HepG2 (cell line): Measurements from ENCODE around the gene TMEM120A. TPM values are rescaled to one million over a fixed set of nuclear protein-coding genes. Genes with fewer than 3 reads are reported as not detected.

ENCODE experiments used
- ATAC-seq: fragments of 200-7000 bp; cut with Tn5 transposase; 3 replicates; pipeline ENCODE4 v1.9.1; 2020; ENCODE audit warnings: mild to moderate bottlenecking, moderate library complexity
- BruUV-seq: library from RNA; stranded (reverse); fragments of 400-500 nt; replicated peaks from 2 replicates; lab custom pipeline; 2021; lab: Mats Ljungman, UMichigan
- CTCF ChIA-PET: fragments of 300-600 bp; formaldehyde crosslinking; extraction: SDS; loops from one replicate; lab custom pipeline; 2021; ENCODE audit warnings: low total read pairs, inconsistent platforms, low intra/inter-chr PET ratio; lab: Yijun Ruan, JAX
- POLR2A ChIA-PET: fragments of 350-600 bp; sonication (Branson Sonifier 250); formaldehyde crosslinking; loops from one replicate; lab custom pipeline; 2020; ENCODE audit warnings: antibody characterized with exemption, inconsistent platforms; lab: Yijun Ruan, JAX
- DNase-seq: peaks from one replicate; pipeline ENCODE4 v3.0.0-alpha.2; 2015; ENCODE audit warnings: low spot score
- FAIRE-seq: peaks from 3 replicates; lab custom pipeline; 2011; peaks lifted over from hg19 to GRCh38; lab: Jason Lieb, UNC
- H2AFZ ChIP-seq: one replicate; pipeline ENCODE4 v1.6.1; 2011; ENCODE audit warnings: low read length, inconsistent platforms
- H3K27ac ChIP-seq: fragments of 300-600 bp; 3 replicates; pipeline ENCODE4 v1.8.0; 2011; ENCODE audit warnings: mixed run types, mild to moderate bottlenecking, mixed read lengths, low read length, inconsistent platforms; ENCODE audit not compliant: insufficient read depth; ENCODE audit errors: extremely low read length
- H3K27me3 ChIP-seq, 2 experiments: fragments of 200-600 bp in 1 of 2; 2 replicates in 1 of 2; 3 replicates in 1 of 2; pipeline versions ENCODE4 v1.6.0 to v1.8.0; 2011; ENCODE audit warnings: low read length in 2 of 2, mild to moderate bottlenecking in 2 of 2, moderate library complexity in 2 of 2, inconsistent platforms in 1 of 2; ENCODE audit not compliant: insufficient read depth in 2 of 2, control insufficient read depth in 1 of 2
- H3K36me3 ChIP-seq, 2 experiments: fragments of 200-600 bp in 1 of 2; replicated peaks in 1 of 2; 2 replicates in 1 of 2; 3 replicates in 1 of 2; pipeline versions ENCODE4 v1.5.1 to v1.8.0; 2011; ENCODE audit warnings: low read length in 2 of 2, inconsistent platforms in 1 of 2; ENCODE audit not compliant: insufficient read depth in 2 of 2, control insufficient read depth in 1 of 2
- H3K4me1 ChIP-seq: 2 replicates; pipeline ENCODE4 v1.5.1; 2012; ENCODE audit warnings: low read length, inconsistent platforms; ENCODE audit not compliant: insufficient read depth
- H3K4me2 ChIP-seq: 2 replicates; pipeline ENCODE4 v1.6.0; 2011; ENCODE audit warnings: low read depth, low read length, inconsistent platforms
- H3K4me3 ChIP-seq, 3 experiments: fragments of 200-600 bp in 1 of 3; sonication (generic), shearing (Covaris generic) in 1 of 3; replicated peaks in 1 of 3; 2 replicates each; pipeline ENCODE4 v1.5.1; 2011 to 2016; ENCODE audit warnings: low read length in 3 of 3, inconsistent platforms in 2 of 3, low read depth in 2 of 3, mild to moderate bottlenecking in 2 of 3, control low read depth in 1 of 3, mixed read lengths in 1 of 3; ENCODE audit not compliant: insufficient read depth in 1 of 3
- H3K79me2 ChIP-seq: one replicate; pipeline ENCODE4 v1.6.1; 2011; ENCODE audit warnings: low read length, inconsistent platforms; ENCODE audit not compliant: insufficient read depth
- H3K9ac ChIP-seq: 2 replicates; pipeline ENCODE4 v1.6.0; 2011; ENCODE audit warnings: mild to moderate bottlenecking, low read depth, low read length, inconsistent platforms; ENCODE audit not compliant: insufficient read depth
- H3K9me3 ChIP-seq: 2 replicates; pipeline ENCODE4 v1.5.1; 2012; ENCODE audit warnings: mild to moderate bottlenecking, low read length
- H4K20me1 ChIP-seq: 2 replicates; pipeline ENCODE4 v1.6.0; 2011; ENCODE audit warnings: inconsistent platforms, mild to moderate bottlenecking, low read length, moderate library complexity; ENCODE audit not compliant: insufficient read depth
- ATRX ChIP-seq: sonication (generic); formaldehyde crosslinking; IDR thresholded peaks from 2 replicates; pipeline ENCODE4 v1.4.0; 2020; ENCODE audit warnings: missing genetic modification reagents, borderline replicate concordance
- DNMT1 ChIP-seq: sonication (generic); formaldehyde crosslinking; IDR thresholded peaks from 2 replicates; pipeline ENCODE4 v1.5.1; 2020; ENCODE audit warnings: mild to moderate bottlenecking, missing genetic modification reagents
- E2F5 ChIP-seq: sonication (generic); formaldehyde crosslinking; conservative IDR thresholded peaks from 2 replicates; pipeline ENCODE4 v1.4.0; 2020; ENCODE audit warnings: missing genetic modification reagents
- MLLT10 ChIP-seq: sonication (generic); formaldehyde crosslinking; IDR thresholded peaks from 2 replicates; pipeline ENCODE4 v1.4.0; 2020; ENCODE audit warnings: missing genetic modification reagents
- PCBP1 ChIP-seq: fragments of 200-400 bp; formaldehyde crosslinking; IDR thresholded peaks from 2 replicates; pipeline ENCODE4 v1.6.1; 2017; ENCODE audit warnings: mild to moderate bottlenecking, low read depth, low read length, borderline replicate concordance
- POLR2AphosphoS5 ChIP-seq: IDR thresholded peaks from 2 replicates; pipeline ENCODE4 v1.6.1; 2012; ENCODE audit warnings: low read depth, low read length
- THAP7 ChIP-seq: sonication (generic); formaldehyde crosslinking; IDR thresholded peaks from 2 replicates; pipeline ENCODE4 v1.8.1; 2023; ENCODE audit warnings: mild to moderate bottlenecking, missing genetic modification reagents
- ZFP37 ChIP-seq: sonication (generic); formaldehyde crosslinking; IDR thresholded peaks from 2 replicates; pipeline ENCODE4 v1.4.0; 2020; ENCODE audit warnings: missing genetic modification reagents, borderline replicate concordance
- ZIK1 ChIP-seq: sonication (generic); formaldehyde crosslinking; IDR thresholded peaks from 2 replicates; pipeline ENCODE4 v1.5.0; 2020; ENCODE audit warnings: mild to moderate bottlenecking, low read depth, missing genetic modification reagents, borderline replicate concordance
- ZNF235 ChIP-seq: sonication (generic); formaldehyde crosslinking; IDR thresholded peaks from 2 replicates; pipeline ENCODE4 v1.8.1; 2023; ENCODE audit warnings: mild to moderate bottlenecking, missing genetic modification reagents, borderline replicate concordance
- ZNF292 ChIP-seq: sonication (generic); formaldehyde crosslinking; IDR thresholded peaks from 2 replicates; pipeline ENCODE4 v1.8.1; 2022; ENCODE audit warnings: mild to moderate bottlenecking, low read depth, missing genetic modification reagents, borderline replicate concordance
- ZNF646 ChIP-seq: sonication (generic); formaldehyde crosslinking; IDR thresholded peaks from 2 replicates; pipeline ENCODE4 v1.9.0; 2021; ENCODE audit warnings: mild to moderate bottlenecking, missing genetic modification reagents
- ZNF678 ChIP-seq: sonication (generic); formaldehyde crosslinking; IDR thresholded peaks from 2 replicates; pipeline ENCODE4 v1.4.0; 2020; ENCODE audit warnings: mild to moderate bottlenecking, missing genetic modification reagents
- ZNF7 ChIP-seq: IDR thresholded peaks from 2 replicates; pipeline ENCODE4 v1.6.1; 2016; ENCODE audit warnings: missing biosample characterization, missing genetic modification reagents
- ZNF777 ChIP-seq: sonication (generic); formaldehyde crosslinking; IDR thresholded peaks from 2 replicates; pipeline ENCODE4 v1.4.0; 2020; ENCODE audit warnings: missing genetic modification reagents
- WGBS: methylation state at CpG from one replicate; pipeline ENCODE4 v1.1.6; 2017; ENCODE audit warnings: low lambda C conversion rate; 5-methylcytosine and 5-hydroxymethylcytosine counted together
- in situ Hi-C: cut with HindIII; loops from 2 replicates; pipeline ENCODE4 v1.10.0; 2017; ENCODE audit warnings: low pct_unique_long_range_greater_than_20kb; ENCODE audit not compliant: extremely low pct_ligation_motif_present
- intact Hi-C: fragments of 100-400 bp; cut with micrococcal nuclease; formaldehyde crosslinking; loops from one replicate; pipeline ENCODE4 v1.10.0; 2022; ENCODE audit not compliant: unreplicated experiment
- polyA plus RNA-seq, 8 experiments: library from polyadenylated mRNA; depleted of rRNA in 3 of 8; stranded (reverse) in 7 of 8; unstranded in 1 of 8; fragments of >200 nt; fragmentation: Illumina TruSeq in 4 of 8; extraction: Trizol in 4 of 8; gene quantifications; 2 replicates each; pipeline versions ENCODE4 v1.2.1 to v1.2.3, GENCODE V29; 2011 to 2016; ENCODE audit warnings: low read depth in 4 of 8, missing spikeins in 1 of 8, mixed read lengths in 1 of 8; ENCODE audit not compliant: insufficient read depth in 1 of 8
- total RNA-seq, 5 experiments: library from RNA; depleted of rRNA; stranded (reverse); fragments of >200 nt; fragmentation: Illumina TruSeq; extraction: Trizol; gene quantifications; 2 replicates each; pipeline ENCODE4 v1.2.3, GENCODE V29; 2016; ENCODE audit warnings: low read depth in 1 of 5

TMEM120A gene
- total and polyA plus RNA-seq, 2 of the 13 experiments (the other 11 are each of a cell fraction or from before 2014, with no cell fraction given), result 40.3 to 102 TPM

GRCh38 chr7:75971961-75972763, 22.2 kb downstream of the TMEM120A start:
- ChIA-PET CTCF (interaction anchor here (0.9 to 1.3 kb wide), 2 partner anchors 105 to 106 kb away, joined by 3 to 4 read pairs; no protein-coding TSS in a partner anchor), POLR2A (interaction anchor here (1.0 to 1.8 kb wide), 2 partner anchors 56 to 76 kb away, joined by 3 to 4 read pairs; partner anchors contain the start of genes MDH2 and STYXL1)
- H3K27ac ChIP-seq, result peak overlapping the region; percentile 40
- peaks cover 38% of the 10 kb centered on the region for H4K20me1 ChIP-seq
- no peak for DNase-seq
- H3K4me2 ChIP-seq, result no peak overlapping the region
- H3K36me3 ChIP-seq, result peaks cover 25 to 82% of the 10 kb centered on the region in 2 experiments
- no TSS peak for BruUV-seq
- H3K4me1 ChIP-seq, result peaks cover 32% of the 10 kb centered on the region
- no peak overlapping the region for H3K4me3 ChIP-seq
- intact Hi-C loops, result no loop called here
- H2AFZ ChIP-seq, result no peak overlapping the region
- WGBS, result 93% methylated on average over 19 of the region's 19 CpGs
- peak; percentile 79 for ATAC-seq
- FAIRE-seq, result no peak
- no peaks in the 10 kb centered on the region for H3K27me3 ChIP-seq
- in situ Hi-C loops, result no loop called here
- no peak overlapping the region for H3K9ac ChIP-seq
- H3K79me2 ChIP-seq, result peaks cover 20% of the 10 kb centered on the region
- no peaks in the 10 kb centered on the region for H3K9me3 ChIP-seq
- TF ChIP-seq ZNF678 (CRISPR knock-in tag) (no peak), ZFP37 (CRISPR knock-in tag) (no peak), E2F5 (CRISPR knock-in tag) (no peak), ZNF777 (CRISPR knock-in tag) (no peak), ZNF292 (CRISPR knock-in tag) (no peak), MLLT10 (CRISPR knock-in tag) (no peak), PCBP1 (no peak), ZIK1 (no peak), THAP7 (no peak), POLR2AphosphoS5 (no peak), ATRX (no peak), ZNF7 (no peak), DNMT1 (CRISPR knock-in tag) (0 out of 2 replicates have a peak, but pooled peaks have one; percentile 46), ZNF235 (CRISPR knock-in tag) (no peak), ZNF646 (CRISPR knock-in tag) (no peak)
